K562 (cell line): ENCODE data around the gene ITPA. TPM values are rescaled to one million over a fixed set of nuclear protein-coding genes. Genes with fewer than 3 reads are reported as not detected.
A peak's percentile ranks its signal among the peaks of the same experiment; 100 is the strongest.

Experiments
- BHLHE40 ChIP-seq: IDR thresholded peaks from 2 replicates; pipeline ENCODE4 v1.6.1; 2011; ENCODE audit warnings: low read length, improper control_type of control experiment
- GATAD2A ChIP-seq: fragments of 450-650 bp; IDR thresholded peaks from 2 replicates; pipeline ENCODE4 v1.6.1; 2017
- NR0B1 ChIP-seq: fragments of 450-650 bp; IDR thresholded peaks from one replicate; pipeline ENCODE4 v1.6.1; 2018; ENCODE audit warnings: mild to moderate bottlenecking, moderate library complexity; ENCODE audit not compliant: partially characterized antibody
- NRF1 ChIP-seq, 2 experiments: fragments of 450-650 bp; IDR thresholded peaks in 1 of 2; conservative IDR thresholded peaks in 1 of 2; 2 replicates each; pipeline ENCODE4 v1.6.1; 2014; ENCODE audit warnings: mild to moderate bottlenecking in 2 of 2
- POLR2G ChIP-seq: fragments of 200-400 bp; formaldehyde crosslinking; IDR thresholded peaks from 2 replicates; pipeline ENCODE4 v1.6.1; 2017; ENCODE audit warnings: low read depth, mild to moderate bottlenecking, antibody characterized with exemption, low read length, moderate library complexity
- RAD21 ChIP-seq, 2 experiments: fragments of 250-450 bp in 1 of 2; fragments of 450-650 bp in 1 of 2; sonication (Bioruptor Pico) in 1 of 2; formaldehyde crosslinking in 1 of 2; IDR thresholded peaks in 1 of 2; conservative IDR thresholded peaks in 1 of 2; 2 replicates each; pipeline versions ENCODE4 v1.4.0 to v1.8.0; 2020 to 2022; ENCODE audit warnings: mild to moderate bottlenecking in 2 of 2, moderate library complexity in 1 of 2
- RBM22 ChIP-seq: fragments of 200-400 bp; formaldehyde crosslinking; IDR thresholded peaks from 2 replicates; pipeline ENCODE4 v1.6.1; 2018; ENCODE audit warnings: low read length, low read depth; ENCODE audit not compliant: poor library complexity, severe bottlenecking
- SETDB1 ChIP-seq: IDR thresholded peaks from one replicate; pipeline ENCODE4 v1.6.1; 2012; ENCODE audit warnings: low read length, control low read depth, inconsistent platforms
- TCF3 ChIP-seq: sonication (generic); formaldehyde crosslinking; IDR thresholded peaks from 2 replicates; pipeline ENCODE4 v1.4.0; 2020; ENCODE audit warnings: mild to moderate bottlenecking, missing genetic modification reagents
- USF1 ChIP-seq: sonication (generic); formaldehyde crosslinking; IDR thresholded peaks from 2 replicates; pipeline ENCODE4 v1.9.0; 2022; ENCODE audit warnings: mild to moderate bottlenecking, missing genetic modification reagents
- ZNF717 ChIP-seq: fragments of 250-450 bp; sonication (Bioruptor Pico); IDR thresholded peaks from 2 replicates; pipeline ENCODE4 v1.5.0; 2021
- polyA plus RNA-seq, 8 experiments: library from polyadenylated mRNA; depleted of rRNA in 4 of 8; stranded (reverse) in 5 of 8; unstranded in 3 of 8; fragments of >200 nt; fragmentation: Nextera tagmentation in 2 of 8; fragmentation: Illumina TruSeq in 1 of 8; extraction: Ambion mirVana in 2 of 8; extraction: Trizol in 1 of 8; gene quantifications; 2 replicates each; pipeline versions ENCODE4 v1.2.1 to v1.2.3, GENCODE V29; 2011 to 2014; ENCODE audit warnings: inconsistent platforms in 1 of 8, missing spikeins in 1 of 8
- total RNA-seq, 7 experiments: library from RNA; depleted of rRNA in 6 of 7; stranded (reverse); fragments of >200 nt in 6 of 7; fragmentation: Illumina TruSeq in 2 of 7; extraction: Trizol in 2 of 7; gene quantifications; 2 replicates each; pipeline versions ENCODE4 v1.2.1 to v1.2.3, GENCODE V29; 2011 to 2021; ENCODE audit warnings: low replicate concordance in 1 of 7
- TF ChIP-seq, protein P1 (sequence below), 2 experiments: IDR thresholded peaks; 2 replicates each; pipeline ENCODE4 v1.6.1; 2012; ENCODE audit warnings: improper control_type of control experiment in 2 of 2, low read depth in 2 of 2, low read length in 2 of 2, borderline replicate concordance in 1 of 2
- TF ChIP-seq, protein P2 (sequence below): fragments of 200-800 bp; sonication (Bioruptor generic); IDR thresholded peaks from 2 replicates; pipeline ENCODE4 v1.6.1; 2017; ENCODE audit warnings: missing genetic modification characterization, missing compliant biosample characterization

Gene ITPA
- total and polyA plus RNA-seq, 9 of the 15 experiments (the other 6 are each of a cell fraction or from before 2014, with no cell fraction given): 5.0 to 79.7 (median 36.7) TPM

DNA sequence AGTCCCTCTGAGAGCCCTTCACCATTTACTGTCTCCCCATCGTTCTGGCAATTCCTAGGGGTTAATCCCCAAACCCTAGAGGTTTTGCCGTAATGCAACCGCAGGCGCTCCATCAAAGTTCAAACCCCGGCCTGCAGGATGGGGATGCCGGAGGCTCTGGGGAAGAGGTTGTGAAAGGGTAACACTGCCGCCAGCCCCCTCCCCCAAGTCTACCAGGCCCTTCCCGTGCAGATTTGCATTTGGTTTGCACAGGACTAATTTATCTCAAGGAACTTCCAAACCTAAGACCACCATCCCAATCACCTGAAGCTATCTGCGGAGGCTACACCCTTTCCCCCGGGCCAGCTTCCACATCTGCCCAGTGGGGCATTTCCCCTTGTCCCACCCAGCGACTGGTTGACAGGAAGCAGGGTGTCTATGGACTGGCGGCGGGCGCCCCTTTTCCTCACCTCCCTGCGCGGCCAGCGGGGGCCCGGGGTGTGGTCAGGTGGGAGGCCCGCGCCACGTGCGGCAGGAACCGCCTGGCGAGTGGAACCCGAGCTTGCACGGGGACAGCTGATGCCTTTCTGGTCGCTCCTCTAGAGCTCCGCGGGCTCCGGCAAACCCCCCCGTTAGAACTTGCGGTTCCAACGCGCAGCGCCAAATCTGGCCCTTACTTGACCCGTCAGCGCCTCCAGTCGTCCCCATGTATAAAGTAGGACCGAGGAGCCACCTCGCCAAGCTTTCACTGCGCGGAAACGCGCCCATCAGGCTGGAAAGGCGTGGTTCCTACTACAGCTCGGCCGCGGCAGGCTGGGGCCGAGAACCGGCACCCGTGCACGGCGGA, 39.1 kb downstream of the ITPA start (continued):
- TF ChIP-seq GATAD2A (no peak), TCF3 (CRISPR knock-in tag) (no peak), ZNF717 (no peak), NR0B1 (no peak), SETDB1 (no peak), BHLHE40 (0 out of 2 replicates have a peak, but pooled peaks have one; percentile 35), NRF1 (conservative IDR thresholded peaks at IDR 0.05 in 1 of 2, IDR thresholded peaks at IDR 0.05 in 1 of 2) (0 out of 4 replicates have a peak, but pooled peaks of 1 of the 2 experiments have one; percentile 19), RBM22 (peak; percentile 48), RAD21 (CRISPR knock-in tag; conservative IDR thresholded peaks at IDR 0.05 in 1 of 2, IDR thresholded peaks at IDR 0.05 in 1 of 2) (peak in 1 of 2 experiments; percentile 20; a peak in 1 of 4 replicates), POLR2G (peak; percentile 61), USF1 (CRISPR knock-in tag) (0 out of 2 replicates have a peak, but pooled peaks have one; percentile 44)
- TF ChIP-seq, protein P1, sequence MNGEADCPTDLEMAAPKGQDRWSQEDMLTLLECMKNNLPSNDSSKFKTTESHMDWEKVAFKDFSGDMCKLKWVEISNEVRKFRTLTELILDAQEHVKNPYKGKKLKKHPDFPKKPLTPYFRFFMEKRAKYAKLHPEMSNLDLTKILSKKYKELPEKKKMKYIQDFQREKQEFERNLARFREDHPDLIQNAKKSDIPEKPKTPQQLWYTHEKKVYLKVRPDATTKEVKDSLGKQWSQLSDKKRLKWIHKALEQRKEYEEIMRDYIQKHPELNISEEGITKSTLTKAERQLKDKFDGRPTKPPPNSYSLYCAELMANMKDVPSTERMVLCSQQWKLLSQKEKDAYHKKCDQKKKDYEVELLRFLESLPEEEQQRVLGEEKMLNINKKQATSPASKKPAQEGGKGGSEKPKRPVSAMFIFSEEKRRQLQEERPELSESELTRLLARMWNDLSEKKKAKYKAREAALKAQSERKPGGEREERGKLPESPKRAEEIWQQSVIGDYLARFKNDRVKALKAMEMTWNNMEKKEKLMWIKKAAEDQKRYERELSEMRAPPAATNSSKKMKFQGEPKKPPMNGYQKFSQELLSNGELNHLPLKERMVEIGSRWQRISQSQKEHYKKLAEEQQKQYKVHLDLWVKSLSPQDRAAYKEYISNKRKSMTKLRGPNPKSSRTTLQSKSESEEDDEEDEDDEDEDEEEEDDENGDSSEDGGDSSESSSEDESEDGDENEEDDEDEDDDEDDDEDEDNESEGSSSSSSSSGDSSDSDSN (IDR thresholded peaks at IDR 0.05; ENCODE audit: borderline replicate concordance in 1 of 2, low read depth in 2 of 2, low read length in 2 of 2): 0 out of 4 replicates have a peak, but pooled peaks of 1 of the 2 experiments have one; percentile 57
- TF ChIP-seq, protein P2, sequence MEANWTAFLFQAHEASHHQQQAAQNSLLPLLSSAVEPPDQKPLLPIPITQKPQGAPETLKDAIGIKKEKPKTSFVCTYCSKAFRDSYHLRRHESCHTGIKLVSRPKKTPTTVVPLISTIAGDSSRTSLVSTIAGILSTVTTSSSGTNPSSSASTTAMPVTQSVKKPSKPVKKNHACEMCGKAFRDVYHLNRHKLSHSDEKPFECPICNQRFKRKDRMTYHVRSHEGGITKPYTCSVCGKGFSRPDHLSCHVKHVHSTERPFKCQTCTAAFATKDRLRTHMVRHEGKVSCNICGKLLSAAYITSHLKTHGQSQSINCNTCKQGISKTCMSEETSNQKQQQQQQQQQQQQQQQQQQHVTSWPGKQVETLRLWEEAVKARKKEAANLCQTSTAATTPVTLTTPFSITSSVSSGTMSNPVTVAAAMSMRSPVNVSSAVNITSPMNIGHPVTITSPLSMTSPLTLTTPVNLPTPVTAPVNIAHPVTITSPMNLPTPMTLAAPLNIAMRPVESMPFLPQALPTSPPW (CRISPR knock-in tag): peak; percentile 81
